Measurements from ENCODE around the gene PSMD12. TPM values are rescaled to one million over a fixed set of nuclear protein-coding genes. Genes with fewer than 3 reads are reported as not detected.

Gene PSMD12
- total and polyA plus RNA-seq, 2 donors (not counting 1 experiment from before 2014, with no cell fraction given) = 21.3 to 66.2 TPM

- DNase-seq (ENCODE audit: low read depth in 2 of 2) = no peak
- no peaks in the 10 kb centered on the region for H3K27me3 ChIP-seq (ENCODE audit: control insufficient read depth, insufficient read depth, low read length)
- TF ChIP-seq EZH2 (IDR thresholded peaks at IDR 0.05; ENCODE audit: low read length, missing control alignments) = no peak
- no peak for TF ChIP-seq CTCF (conservative IDR thresholded peaks at IDR 0.05 in 1 of 2, IDR thresholded peaks at IDR 0.05 in 1 of 2; ENCODE audit: low read depth in 1 of 2, low read length in 2 of 2)
- no peak overlapping the region for H3K4me3 ChIP-seq (replicated peaks in 1 of 4; ENCODE audit: control extremely low read depth in 1 of 4, insufficient read depth in 1 of 4, low read depth in 3 of 4, low read length in 4 of 4)
- no peak overlapping the region for H3K27ac ChIP-seq (ENCODE audit: insufficient read depth, low read length)
- H3K4me2 ChIP-seq (ENCODE audit: extremely low read depth, insufficient read depth, low read length) = no peak overlapping the region
- H3K4me1 ChIP-seq (ENCODE audit: control insufficient read depth, extremely low read depth, insufficient read depth, low read length) = peaks cover 2% of the 10 kb centered on the region
- H3K36me3 ChIP-seq (ENCODE audit: control insufficient read depth, insufficient read depth, low read length) = no peaks in the 10 kb centered on the region
- H4K20me1 ChIP-seq (ENCODE audit: control insufficient read depth, extremely low read depth, insufficient read depth, low read length) = no peaks in the 10 kb centered on the region
- H2AFZ ChIP-seq (ENCODE audit: low read length) = no peak overlapping the region
- no peak overlapping the region for H3K9ac ChIP-seq (ENCODE audit: insufficient read depth, low read length)
- H3K9me3 ChIP-seq (ENCODE audit: control insufficient read depth, insufficient read depth, low read depth, low read length) = no peaks in the 10 kb centered on the region
- no peaks in the 10 kb centered on the region for H3K79me2 ChIP-seq (ENCODE audit: control insufficient read depth, insufficient read depth, low read length)
Observed at GRCh38 chr17:67403483-67403882, 37.1 kb upstream of the PSMD12 start.

- Histone ChIP-seq H2AFZ (ENCODE audit: low read length) (no peak overlapping the region), H3K27me3 (ENCODE audit: control insufficient read depth, insufficient read depth, low read length) (no peaks in the 10 kb centered on the region), H3K9ac (ENCODE audit: insufficient read depth, low read length) (no peak overlapping the region), H3K9me3 (ENCODE audit: control insufficient read depth, insufficient read depth, low read depth, low read length) (no peaks in the 10 kb centered on the region), H3K27ac (ENCODE audit: insufficient read depth, low read length) (no peak overlapping the region), H3K4me3 (replicated peaks in 1 of 4; ENCODE audit: control extremely low read depth in 1 of 4, insufficient read depth in 1 of 4, low read depth in 3 of 4, low read length in 4 of 4) (no peak overlapping the region), H3K4me1 (ENCODE audit: control insufficient read depth, extremely low read depth, insufficient read depth, low read length) (peaks cover 2% of the 10 kb centered on the region), H3K4me2 (ENCODE audit: extremely low read depth, insufficient read depth, low read length) (no peak overlapping the region), H3K79me2 (ENCODE audit: control insufficient read depth, insufficient read depth, low read length) (no peaks in the 10 kb centered on the region), H3K36me3 (ENCODE audit: control insufficient read depth, insufficient read depth, low read length) (no peaks in the 10 kb centered on the region), H4K20me1 (ENCODE audit: control insufficient read depth, extremely low read depth, insufficient read depth, low read length) (no peaks in the 10 kb centered on the region)
- no peak for TF ChIP-seq EZH2 (IDR thresholded peaks at IDR 0.05; ENCODE audit: low read length, missing control alignments)
- no peak for TF ChIP-seq CTCF (conservative IDR thresholded peaks at IDR 0.05 in 1 of 2, IDR thresholded peaks at IDR 0.05 in 1 of 2; ENCODE audit: low read depth in 1 of 2, low read length in 2 of 2)
- no peak for DNase-seq (ENCODE audit: low read depth in 2 of 2)
Observed at GRCh38 chr17:67403065-67403464, 36.7 kb upstream of the PSMD12 start.

- Histone ChIP-seq H3K4me1 (ENCODE audit: control insufficient read depth, extremely low read depth, insufficient read depth, low read length) (peaks cover 2% of the 10 kb centered on the region), H3K27ac (ENCODE audit: insufficient read depth, low read length) (no peak overlapping the region), H3K36me3 (ENCODE audit: control insufficient read depth, insufficient read depth, low read length) (no peaks in the 10 kb centered on the region), H3K9ac (ENCODE audit: insufficient read depth, low read length) (no peak overlapping the region), H3K4me3 (replicated peaks in 1 of 4; ENCODE audit: control extremely low read depth in 1 of 4, insufficient read depth in 1 of 4, low read depth in 3 of 4, low read length in 4 of 4) (no peak overlapping the region), H4K20me1 (ENCODE audit: control insufficient read depth, extremely low read depth, insufficient read depth, low read length) (no peaks in the 10 kb centered on the region), H3K9me3 (ENCODE audit: control insufficient read depth, insufficient read depth, low read depth, low read length) (no peaks in the 10 kb centered on the region), H2AFZ (ENCODE audit: low read length) (no peak overlapping the region), H3K4me2 (ENCODE audit: extremely low read depth, insufficient read depth, low read length) (no peak overlapping the region), H3K79me2 (ENCODE audit: control insufficient read depth, insufficient read depth, low read length) (no peaks in the 10 kb centered on the region), H3K27me3 (ENCODE audit: control insufficient read depth, insufficient read depth, low read length) (no peaks in the 10 kb centered on the region)
- no peak for TF ChIP-seq CTCF (conservative IDR thresholded peaks at IDR 0.05 in 1 of 2, IDR thresholded peaks at IDR 0.05 in 1 of 2; ENCODE audit: low read depth in 1 of 2, low read length in 2 of 2)
- no peak for TF ChIP-seq EZH2 (IDR thresholded peaks at IDR 0.05; ENCODE audit: low read length, missing control alignments)
- DNase-seq (ENCODE audit: low read depth in 2 of 2) = no peak
Observed at GRCh38 chr17:67401598-67402504, 35.5 kb upstream of the PSMD12 start.

Measured in fibroblast of lung (primary cell).